AG10803 (cell line): Measurements from ENCODE around the gene TTC3.

Experiments
- DNase-seq: peaks from one replicate; pipeline ENCODE4 v3.0.0; 2010; ENCODE audit warnings: low read depth
- H3K4me3 ChIP-seq: 2 replicates; pipeline ENCODE4 v1.5.1; 2011; ENCODE audit warnings: mild to moderate bottlenecking, low read length, control low read depth
- TF ChIP-seq, protein P1 (sequence below): conservative IDR thresholded peaks from 2 replicates; pipeline ENCODE4 v1.5.1; 2011; ENCODE audit warnings: mild to moderate bottlenecking, low read length, control low read depth, inconsistent platforms

TTC3 gene

GRCh38 chr21:37117204-37117603 is 44.1 kb downstream of the TTC3 start:
- TF ChIP-seq, protein P1, sequence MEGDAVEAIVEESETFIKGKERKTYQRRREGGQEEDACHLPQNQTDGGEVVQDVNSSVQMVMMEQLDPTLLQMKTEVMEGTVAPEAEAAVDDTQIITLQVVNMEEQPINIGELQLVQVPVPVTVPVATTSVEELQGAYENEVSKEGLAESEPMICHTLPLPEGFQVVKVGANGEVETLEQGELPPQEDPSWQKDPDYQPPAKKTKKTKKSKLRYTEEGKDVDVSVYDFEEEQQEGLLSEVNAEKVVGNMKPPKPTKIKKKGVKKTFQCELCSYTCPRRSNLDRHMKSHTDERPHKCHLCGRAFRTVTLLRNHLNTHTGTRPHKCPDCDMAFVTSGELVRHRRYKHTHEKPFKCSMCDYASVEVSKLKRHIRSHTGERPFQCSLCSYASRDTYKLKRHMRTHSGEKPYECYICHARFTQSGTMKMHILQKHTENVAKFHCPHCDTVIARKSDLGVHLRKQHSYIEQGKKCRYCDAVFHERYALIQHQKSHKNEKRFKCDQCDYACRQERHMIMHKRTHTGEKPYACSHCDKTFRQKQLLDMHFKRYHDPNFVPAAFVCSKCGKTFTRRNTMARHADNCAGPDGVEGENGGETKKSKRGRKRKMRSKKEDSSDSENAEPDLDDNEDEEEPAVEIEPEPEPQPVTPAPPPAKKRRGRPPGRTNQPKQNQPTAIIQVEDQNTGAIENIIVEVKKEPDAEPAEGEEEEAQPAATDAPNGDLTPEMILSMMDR, result no peak
- no peak for DNase-seq
- no peak overlapping the region for H3K4me3 ChIP-seq

- DNase-seq, result no peak
- TF ChIP-seq, protein P1, result no peak
- no peak overlapping the region for H3K4me3 ChIP-seq
Observed at GRCh38 chr21:37118187-37118826, 45.3 kb downstream of the TTC3 start.

- DNase-seq, result no peak
- H3K4me3 ChIP-seq, result no peak overlapping the region
- TF ChIP-seq, protein P1, result no peak
Observed at GRCh38 chr21:37119421-37120218, 46.6 kb downstream of the TTC3 start.

GRCh38 chr21:37128076-37128475 is 55.0 kb downstream of the TTC3 start:
- TF ChIP-seq, protein P1, result no peak
- no peak overlapping the region for H3K4me3 ChIP-seq
- peak; percentile 45 for DNase-seq

- no peak for DNase-seq
- TF ChIP-seq, protein P1, result no peak
- H3K4me3 ChIP-seq, result no peak overlapping the region
Observed at GRCh38 chr21:37130971-37131370, 57.9 kb downstream of the TTC3 start.

DNA sequence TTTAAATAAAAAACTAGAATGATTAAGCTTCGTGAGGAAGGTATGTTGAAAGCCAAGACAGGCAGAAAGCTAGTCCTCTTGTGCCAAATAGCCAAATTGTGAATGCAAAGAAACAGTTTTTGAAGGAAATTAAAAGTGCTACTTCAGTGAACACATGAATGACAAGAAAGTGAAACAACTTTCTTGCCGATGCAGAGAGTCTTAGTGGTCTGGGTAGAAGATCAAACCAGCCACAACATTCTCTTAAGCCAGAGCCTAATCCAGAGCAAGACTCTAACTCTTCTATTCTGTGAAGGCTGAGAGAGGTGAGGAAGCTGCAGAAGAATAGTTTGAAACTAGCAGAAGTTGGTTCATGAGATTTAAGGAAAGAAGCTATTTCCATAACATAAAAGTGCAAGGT is 63.2 kb downstream of the TTC3 start:
- H3K4me3 ChIP-seq, result no peak overlapping the region
- TF ChIP-seq, protein P1, result no peak
- no peak for DNase-seq

DNA sequence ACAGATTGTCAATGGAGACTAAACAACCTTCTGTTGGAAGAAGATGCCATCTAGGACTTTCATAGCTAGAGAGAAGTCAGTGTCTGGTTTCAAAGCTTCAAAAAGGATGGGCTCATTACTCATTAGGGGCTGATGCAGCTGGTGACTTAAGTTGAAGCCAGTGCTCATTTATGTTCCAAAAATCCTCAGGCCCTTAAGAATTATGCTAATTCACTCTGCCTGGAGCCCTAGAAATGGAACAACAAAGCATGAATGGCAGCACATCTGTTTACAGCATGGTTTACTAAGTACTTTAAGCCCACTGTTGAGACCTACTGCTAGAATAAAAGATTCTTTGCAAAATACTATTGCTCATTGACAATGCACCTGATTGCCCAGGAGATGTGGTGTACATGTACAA is 63.7 kb downstream of the TTC3 start:
- no peak overlapping the region for H3K4me3 ChIP-seq
- DNase-seq, result no peak
- TF ChIP-seq, protein P1, result no peak
